Activated T-cell treated with anti-CD3 and anti-CD28 coated beads, Interleukin-2, amount 50 U/mL, for 72 hours (primary cell): ENCODE data around the gene POLQ. TPM values are rescaled to one million over a fixed set of nuclear protein-coding genes. Genes with fewer than 3 reads are reported as not detected.
"Not testable (repeated sequence)": the region's sequence is repeated elsewhere in the genome, so short reads cannot be mapped to it uniquely, and the experiment has no call there.

Experiments used
- ATAC-seq, 2 donors: fragments of 150-1000 bp; cut with Tn5 transposase; replicated peaks in 1 of 2; 2 replicates each; pipeline ENCODE4 v1.10.0; 2021; ENCODE audit warnings: moderate library complexity in 2 of 2, mild to moderate bottlenecking in 1 of 2
- DNase-seq, 2 donors: peaks; one replicate each; pipeline ENCODE4 v3.0.0; 2021 to 2022; ENCODE audit warnings: mixed read lengths in 1 of 2
- H3K27ac Mint-ChIP-seq: one replicate; pipeline ENCODE4 v1.8.0; 2022; ENCODE audit warnings: mild to moderate bottlenecking, moderate library complexity, mixed read lengths
- H3K27me3 Mint-ChIP-seq: one replicate; pipeline ENCODE4 v1.8.0; 2022; ENCODE audit warnings: low read depth, mixed read lengths
- H3K36me3 Mint-ChIP-seq, 2 donors: one replicate each; pipeline ENCODE4 v1.8.0; 2022; ENCODE audit warnings: mixed read lengths in 2 of 2, mild to moderate bottlenecking in 1 of 2; ENCODE audit not compliant: insufficient read depth in 2 of 2
- H3K4me1 Mint-ChIP-seq: one replicate; pipeline ENCODE4 v1.8.0; 2022; ENCODE audit warnings: low read depth, mixed read lengths
- H3K4me3 Mint-ChIP-seq, 2 donors: one replicate each; pipeline ENCODE4 v1.8.0; 2022; ENCODE audit warnings: mild to moderate bottlenecking in 2 of 2, mixed read lengths in 2 of 2, moderate library complexity in 2 of 2
- H3K9me3 Mint-ChIP-seq, 2 donors: one replicate each; pipeline ENCODE4 v1.8.0; 2022; ENCODE audit warnings: mixed read lengths in 2 of 2
- total RNA-seq, 2 donors: library from RNA; stranded (reverse); gene quantifications; one replicate each; pipeline ENCODE4 v1.2.3, GENCODE V29; 2022

POLQ gene
- total RNA-seq, 2 donors from 2014 or later = 17.9 to 20.4 TPM

- Mint-ChIP-seq H3K4me3 (no peak overlapping the region), H3K36me3 (peaks cover 2 to 26% of the 10 kb centered on the region in 2 donors), H3K4me1 (peaks cover 13% of the 10 kb centered on the region), H3K9me3 (no peaks in the 10 kb centered on the region), H3K27me3 (no peaks in the 10 kb centered on the region), H3K27ac (no peak overlapping the region)
- ATAC-seq = no peak
- no peak for DNase-seq
Measured at GRCh38 chr3:121436641-121437040, 109.1 kb downstream of the POLQ start.

GRCh38 chr3:121436074-121436473, 109.7 kb downstream of the POLQ start:
- no peak overlapping the region for H3K27ac Mint-ChIP-seq
- no peak for DNase-seq
- H3K27me3 Mint-ChIP-seq = no peaks in the 10 kb centered on the region
- no peak overlapping the region for H3K4me3 Mint-ChIP-seq
- H3K4me1 Mint-ChIP-seq = peaks cover 13% of the 10 kb centered on the region
- no peak for ATAC-seq
- H3K36me3 Mint-ChIP-seq = peaks cover 2 to 25% of the 10 kb centered on the region in 2 donors
- no peaks in the 10 kb centered on the region for H3K9me3 Mint-ChIP-seq

GRCh38 chr3:121431726-121432517, 113.9 kb downstream of the POLQ start:
- Mint-ChIP-seq H3K27ac (peak overlapping the region; percentile 2), H3K9me3 (no peaks in the 10 kb centered on the region), H3K4me3 (peak overlapping the region in 1 of 2 donors; percentile 11), H3K4me1 (peaks cover 13% of the 10 kb centered on the region), H3K27me3 (no peaks in the 10 kb centered on the region), H3K36me3 (peaks cover 4 to 21% of the 10 kb centered on the region in 2 donors)
- ATAC-seq (peak; percentile 90 to 94), DNase-seq (peak; percentile 33 to 47)

GRCh38 chr3:121430664-121431215, 115.0 kb downstream of the POLQ start:
- no peak for DNase-seq
- Mint-ChIP-seq H3K4me1 (peaks cover 13% of the 10 kb centered on the region), H3K27ac (no peak overlapping the region), H3K27me3 (no peaks in the 10 kb centered on the region), H3K36me3 (peaks cover 4 to 18% of the 10 kb centered on the region in 2 donors), H3K9me3 (no peaks in the 10 kb centered on the region), H3K4me3 (no peak overlapping the region)
- ATAC-seq = no peak

GRCh38 chr3:121424549-121424948, 121.2 kb downstream of the POLQ start:
- ATAC-seq = no peak
- Mint-ChIP-seq H3K4me3 (no peak overlapping the region), H3K27ac (no peak overlapping the region), H3K27me3 (no peaks in the 10 kb centered on the region), H3K36me3 (peaks cover 0 to 4% of the 10 kb centered on the region in 2 donors), H3K9me3 (peaks cover 0 to 2% of the 10 kb centered on the region in 2 donors), H3K4me1 (no peaks in the 10 kb centered on the region)
- no peak for DNase-seq

GRCh38 chr3:121418182-121418581, 127.6 kb downstream of the POLQ start:
- no peak for DNase-seq
- H3K9me3 Mint-ChIP-seq = peaks cover 0 to under 1% of the 10 kb centered on the region in 2 donors
- no peak overlapping the region for H3K27ac Mint-ChIP-seq
- ATAC-seq = no peak
- no peaks in the 10 kb centered on the region for H3K27me3 Mint-ChIP-seq
- peaks cover 12% of the 10 kb centered on the region for H3K4me1 Mint-ChIP-seq
- no peak overlapping the region for H3K4me3 Mint-ChIP-seq
- no peaks in the 10 kb centered on the region for H3K36me3 Mint-ChIP-seq

GRCh38 chr3:121414924-121415323, 130.9 kb downstream of the POLQ start:
- no peaks in the 10 kb centered on the region for H3K9me3 Mint-ChIP-seq
- H3K36me3 Mint-ChIP-seq = no peaks in the 10 kb centered on the region
- no peak for DNase-seq
- peaks cover 12% of the 10 kb centered on the region for H3K4me1 Mint-ChIP-seq
- no peaks in the 10 kb centered on the region for H3K27me3 Mint-ChIP-seq
- H3K4me3 Mint-ChIP-seq = no peak overlapping the region
- peak; percentile 44 to 55 for ATAC-seq
- H3K27ac Mint-ChIP-seq = peak overlapping the region; percentile 20

- no peaks in the 10 kb centered on the region for H3K9me3 Mint-ChIP-seq
- DNase-seq = no peak
- H3K27ac Mint-ChIP-seq = no peak overlapping the region
- no peak for ATAC-seq
- H3K4me1 Mint-ChIP-seq = peaks cover 12% of the 10 kb centered on the region
- no peak overlapping the region for H3K4me3 Mint-ChIP-seq
- H3K27me3 Mint-ChIP-seq = no peaks in the 10 kb centered on the region
- H3K36me3 Mint-ChIP-seq = no peaks in the 10 kb centered on the region
Measured at GRCh38 chr3:121411523-121411922, 134.3 kb downstream of the POLQ start.

- ATAC-seq (no peak), DNase-seq (no peak)
- Mint-ChIP-seq H3K36me3 (no peaks in the 10 kb centered on the region), H3K9me3 (no peaks in the 10 kb centered on the region), H3K4me1 (no peaks in the 10 kb centered on the region), H3K27me3 (no peaks in the 10 kb centered on the region), H3K4me3 (no peak overlapping the region), H3K27ac (no peak overlapping the region)
Measured at GRCh38 chr3:121405631-121406030, 140.2 kb downstream of the POLQ start.

GRCh38 chr3:121399820-121400219, 146.0 kb downstream of the POLQ start:
- Mint-ChIP-seq H3K4me1 (no peaks in the 10 kb centered on the region), H3K36me3 (no peaks in the 10 kb centered on the region), H3K27me3 (peaks cover 8% of the 10 kb centered on the region), H3K27ac (no peak overlapping the region), H3K4me3 (no peak overlapping the region), H3K9me3 (no peaks in the 10 kb centered on the region)
- DNase-seq = no peak
- no peak for ATAC-seq

- not testable (repeated sequence) for H3K36me3 Mint-ChIP-seq, H3K27me3 Mint-ChIP-seq, H3K4me1 Mint-ChIP-seq, ATAC-seq, DNase-seq, H3K27ac Mint-ChIP-seq, H3K4me3 Mint-ChIP-seq, H3K9me3 Mint-ChIP-seq
Measured at GRCh38 chr3:121398051-121398450, 147.7 kb downstream of the POLQ start.

- H3K36me3 Mint-ChIP-seq, DNase-seq, H3K4me1 Mint-ChIP-seq, ATAC-seq, H3K27ac Mint-ChIP-seq, H3K4me3 Mint-ChIP-seq, H3K27me3 Mint-ChIP-seq: not testable (repeated sequence)
- H3K9me3 Mint-ChIP-seq = peaks cover under 1 to 13% of the 10 kb centered on the region in 2 donors
Measured at GRCh38 chr3:121395967-121396366, 149.8 kb downstream of the POLQ start.

- H3K9me3 Mint-ChIP-seq = peaks cover 11 to 13% of the 10 kb centered on the region in 2 donors
- not testable (repeated sequence) for H3K4me3 Mint-ChIP-seq, H3K27ac Mint-ChIP-seq, DNase-seq, ATAC-seq, H3K36me3 Mint-ChIP-seq, H3K4me1 Mint-ChIP-seq
- peaks cover 12% of the 10 kb centered on the region for H3K27me3 Mint-ChIP-seq
Measured at GRCh38 chr3:121388308-121388707, 157.5 kb downstream of the POLQ start.
